AML-193 (cell line): ENCODE measurements around the gene CMTM4.
A peak's percentile ranks its signal among the peaks of the same experiment; 100 is the strongest.

Source experiments
- DNase-seq, 2 experiments: peaks; one replicate each; lab custom pipeline; 2025; lab: John Stamatoyannopoulos, UW

Gene CMTM4

DNA sequence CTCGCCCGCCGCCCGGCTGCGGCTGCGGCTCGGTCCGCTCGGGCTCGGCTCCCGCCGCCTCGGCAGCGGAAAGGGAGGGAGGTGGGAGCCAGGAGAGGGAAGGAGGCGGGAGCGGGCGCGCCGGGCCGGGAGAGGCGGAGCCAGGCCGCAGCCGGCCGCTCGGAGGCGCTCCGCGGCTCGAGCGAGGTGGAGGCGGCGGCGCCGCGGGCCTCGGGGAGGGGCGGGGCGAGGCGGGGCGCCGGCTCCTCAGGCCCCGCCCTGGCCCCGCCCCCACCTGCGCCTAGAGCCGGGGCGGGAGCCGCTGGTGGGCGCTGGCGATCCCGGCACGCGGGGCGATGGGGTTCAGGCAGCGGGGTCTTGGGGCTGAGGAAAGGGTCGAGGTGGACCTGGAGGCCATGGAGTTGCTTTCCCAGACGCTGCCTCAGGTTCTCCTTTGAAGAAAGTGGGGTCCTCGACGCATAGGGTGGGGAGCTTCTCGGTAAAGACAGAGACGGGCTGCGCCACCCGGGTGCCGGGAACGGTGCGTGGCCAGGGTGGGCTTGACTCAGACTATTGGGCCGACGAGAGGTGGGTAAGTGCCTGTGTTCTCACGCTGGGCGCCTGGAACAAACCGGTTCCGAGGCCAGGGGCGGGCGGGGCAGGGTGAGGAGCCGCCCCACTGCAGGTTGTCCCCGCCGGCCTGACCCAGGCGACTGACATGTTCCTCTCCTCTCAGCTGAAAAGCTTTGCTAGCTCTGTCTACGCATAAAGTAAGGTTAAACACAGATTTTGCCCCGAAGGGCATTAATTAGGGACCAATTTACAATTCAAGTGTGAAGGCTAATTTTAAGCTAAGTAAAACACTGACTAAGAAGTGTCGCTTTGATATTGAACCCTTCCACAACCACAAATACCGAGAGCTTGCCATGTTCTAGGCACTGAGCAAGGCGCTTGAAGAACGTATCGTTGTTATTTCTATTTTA is at the start of gene CMTM4:
Gene CMTM4, minus strand, starts transcription at position 75 of the 962 bp plus-strand sequence. CDS start 218 bp downstream, outside the sequence.
- DNase-seq, result peak; percentile 43 to 54

GRCh38 chr16:66746048-66746447 is 49.5 kb upstream of the CMTM4 start:
- DNase-seq, result no peak

- DNase-seq, result no peak
These were observed 45.6 kb upstream of the CMTM4 start for GRCh38 chr16:66741950-66742808.

DNA sequence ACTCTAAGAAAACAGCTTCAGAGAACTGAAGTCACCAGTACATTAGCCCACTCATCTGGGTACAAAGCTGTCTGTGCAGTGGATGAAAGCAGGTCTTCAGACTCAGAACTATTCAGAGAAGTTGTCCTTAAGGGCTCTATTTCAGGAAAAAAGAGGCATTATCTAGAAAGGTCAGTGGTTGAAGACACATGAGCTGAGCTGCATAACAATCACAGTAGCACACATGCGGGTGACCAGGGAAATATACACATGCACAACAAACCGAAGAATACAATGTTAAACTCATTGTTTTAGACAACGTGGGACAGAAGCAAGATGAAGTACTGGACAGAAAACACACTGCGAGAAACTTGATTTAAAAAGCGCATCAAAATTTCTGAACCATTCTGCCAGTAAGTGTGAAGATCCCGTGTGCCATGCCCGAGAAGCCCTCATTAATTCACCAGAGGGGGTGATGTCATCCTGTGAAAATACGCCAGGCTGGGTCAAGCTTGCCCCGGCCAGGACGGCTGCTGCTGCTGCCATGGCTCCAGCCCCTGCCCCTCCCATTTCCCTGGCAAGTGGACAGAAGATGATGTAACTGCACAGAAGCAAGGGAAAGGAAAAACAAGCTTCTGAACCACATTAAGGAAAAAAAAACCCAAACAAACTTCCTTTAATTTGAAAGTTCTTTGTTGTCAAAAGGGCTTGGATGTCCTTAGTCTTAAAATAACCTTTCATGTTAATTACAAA is 44.8 kb upstream of the CMTM4 start:
- DNase-seq, result no peak

- DNase-seq, result no peak
These were observed 44.0 kb upstream of the CMTM4 start for GRCh38 chr16:66740533-66740932.

GRCh38 chr16:66740010-66740409 is 43.5 kb upstream of the CMTM4 start:
- DNase-seq, result peak; percentile 37 to 53

- DNase-seq, result no peak
These were observed 39.3 kb upstream of the CMTM4 start for GRCh38 chr16:66735891-66736290.

- DNase-seq, result no peak
These were observed 34.6 kb upstream of the CMTM4 start for GRCh38 chr16:66731101-66731500.

DNA sequence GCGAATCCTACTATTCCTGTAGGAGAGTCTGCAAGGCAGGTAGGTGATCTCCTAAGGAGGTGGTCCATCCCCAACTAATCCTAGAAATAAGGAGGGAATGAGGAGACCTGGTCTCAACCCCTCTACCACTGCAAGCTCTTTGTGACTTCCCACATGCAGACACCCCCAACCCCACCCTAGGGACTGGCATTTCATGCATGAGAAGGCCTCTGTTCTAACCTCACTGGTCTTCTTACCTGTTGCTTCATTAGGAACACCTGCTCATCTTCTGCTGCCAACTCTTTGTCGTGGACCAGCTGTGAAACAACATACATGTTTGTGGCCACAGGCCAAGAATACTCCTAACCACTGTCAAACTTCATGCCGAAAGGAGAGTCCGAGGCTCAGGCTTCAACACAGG is 32.3 kb upstream of the CMTM4 start:
- no peak for DNase-seq

- DNase-seq, result peak; percentile 83 to 88
These were observed 31.7 kb upstream of the CMTM4 start for GRCh38 chr16:66728117-66728787.

- no peak for DNase-seq
These were observed 24.2 kb upstream of the CMTM4 start for GRCh38 chr16:66720766-66721165.

- no peak for DNase-seq
These were observed 22.7 kb upstream of the CMTM4 start for GRCh38 chr16:66719246-66719645.

DNA sequence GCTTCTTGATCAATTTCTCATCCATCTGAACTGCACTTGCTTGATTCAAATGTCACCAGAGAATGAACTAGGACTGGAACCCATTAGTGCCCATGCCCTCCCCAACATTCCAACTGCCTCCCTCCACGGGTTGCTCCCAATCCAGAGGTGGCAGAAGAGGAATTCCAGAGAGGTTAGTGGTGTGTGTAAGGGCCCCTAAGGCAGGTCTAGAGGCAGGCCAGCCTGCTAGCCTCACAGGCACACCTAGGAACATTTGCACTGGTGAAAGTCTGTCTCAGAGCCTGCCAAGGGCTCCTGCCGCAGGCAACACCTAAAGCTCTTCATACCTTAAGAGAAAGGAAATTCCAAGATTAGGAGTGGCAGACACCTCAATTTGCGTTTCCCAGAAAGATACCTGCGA is 21.2 kb upstream of the CMTM4 start:
- DNase-seq, result no peak

DNA sequence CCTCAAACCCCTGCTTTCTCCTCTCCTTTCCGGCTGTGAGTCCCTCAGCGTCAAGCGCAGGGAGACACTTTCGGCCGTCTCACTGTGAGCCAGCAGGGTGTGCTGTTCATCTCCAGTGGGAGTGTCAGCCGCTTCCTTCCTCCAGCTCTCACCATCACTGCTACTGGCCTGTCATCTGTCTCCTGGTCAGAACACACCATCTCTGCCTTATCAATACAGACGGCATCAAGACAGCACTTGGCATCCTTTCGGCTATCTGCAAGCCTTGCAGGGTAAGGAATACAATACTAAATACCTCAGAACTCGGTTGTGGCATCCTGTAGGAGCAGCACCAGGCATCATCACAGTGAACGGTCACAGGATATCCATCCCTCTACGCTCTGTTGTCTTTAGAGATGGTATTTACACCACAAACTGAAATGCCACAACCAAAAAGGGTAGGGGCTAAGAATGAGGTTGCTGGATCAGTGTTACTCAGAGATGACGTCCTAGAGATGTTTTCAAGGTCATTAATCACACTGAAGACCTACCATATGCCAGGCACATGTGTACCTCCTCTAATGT is 20.7 kb upstream of the CMTM4 start:
- peak; percentile 45 to 52 for DNase-seq

- no peak for DNase-seq
These were observed 18.2 kb upstream of the CMTM4 start for GRCh38 chr16:66714654-66715307.

- DNase-seq, result no peak
These were observed 17.5 kb upstream of the CMTM4 start for GRCh38 chr16:66714062-66714461.

DNA sequence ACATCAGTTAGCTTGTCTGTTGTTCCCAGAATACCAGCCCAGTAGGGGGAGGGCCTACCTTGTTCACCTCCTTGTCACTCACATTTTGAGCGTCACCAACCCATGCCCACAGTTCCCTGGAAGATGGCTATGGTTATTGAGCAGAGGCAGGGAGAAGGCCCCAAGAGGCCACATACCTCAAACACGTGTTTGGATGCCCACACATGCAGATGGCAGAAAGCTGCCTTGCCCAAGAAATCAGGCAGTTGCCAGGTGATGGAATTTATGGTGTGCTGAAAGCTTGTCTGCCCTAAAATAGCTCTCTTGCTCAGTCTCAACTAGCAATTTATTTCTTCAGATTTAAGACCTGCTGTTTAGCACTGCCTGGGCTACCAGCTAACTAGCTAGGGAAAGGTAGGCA is 16.5 kb upstream of the CMTM4 start:
- no peak for DNase-seq

DNA sequence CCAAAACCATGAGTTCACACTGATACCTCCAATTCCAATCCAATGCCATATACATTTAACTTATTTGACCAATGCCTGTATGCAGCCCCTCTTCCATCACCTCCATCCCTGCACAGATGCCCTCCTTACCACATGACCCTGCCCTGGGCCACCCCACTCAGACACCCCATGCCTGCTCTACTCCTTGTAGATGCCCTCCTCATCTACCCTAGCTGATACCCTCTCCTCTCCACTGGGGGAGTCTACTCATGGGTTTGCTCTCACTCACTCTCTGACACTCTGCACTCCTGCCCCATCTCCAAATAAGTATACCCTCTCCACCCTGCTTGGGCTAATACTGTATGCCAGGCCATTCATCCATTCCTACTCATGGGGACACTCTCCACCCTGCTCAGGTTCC is 16.0 kb upstream of the CMTM4 start:
- DNase-seq, result no peak

GRCh38 chr16:66711581-66711980 is 15.0 kb upstream of the CMTM4 start:
- no peak for DNase-seq

GRCh38 chr16:66706506-66706880 is 9.9 kb upstream of the CMTM4 start:
- DNase-seq, result no peak
